GM23338 (cell line): ENCODE data around the gene FCER1G. TPM values are rescaled to one million over a fixed set of nuclear protein-coding genes. Genes with fewer than 3 reads are reported as not detected.

ENCODE experiments used
- ATAC-seq: fragments of 200-7000 bp; cut with Tn5 transposase; 3 replicates; pipeline ENCODE4 v1.9.1; 2020
- DNase-seq: peaks from one replicate; pipeline ENCODE4 v3.0.0-alpha.2; 2015; ENCODE audit warnings: low spot score
- H2AFZ ChIP-seq: fragments of 200-600 bp; sonication (generic); 2 replicates; pipeline ENCODE4 v1.8.0; 2016; ENCODE audit warnings: antibody characterized with exemption, mild to moderate bottlenecking, moderate library complexity
- H3F3A ChIP-seq: fragments of 200-600 bp; sonication (generic); replicated peaks from 2 replicates; pipeline ENCODE4 v1.8.0; 2017; ENCODE audit warnings: antibody characterized with exemption, mixed run types, low read depth
- H3K27ac ChIP-seq: fragments of 200-600 bp; sonication (generic); 2 replicates; pipeline ENCODE4 v1.6.1; 2016; ENCODE audit warnings: low read depth
- H3K27me3 ChIP-seq: fragments of 200-600 bp; sonication (generic); 2 replicates; pipeline ENCODE4 v1.8.0; 2016; ENCODE audit warnings: mild to moderate bottlenecking, mixed run types, moderate library complexity; ENCODE audit not compliant: insufficient read depth
- H3K36me3 ChIP-seq: fragments of 200-600 bp; sonication (generic); 2 replicates; pipeline ENCODE4 v1.8.0; 2016; ENCODE audit warnings: mild to moderate bottlenecking; ENCODE audit not compliant: insufficient read depth
- H3K4me1 ChIP-seq: fragments of 200-600 bp; sonication (generic); 2 replicates; pipeline ENCODE4 v1.8.0; 2016; ENCODE audit warnings: mild to moderate bottlenecking, moderate library complexity; ENCODE audit not compliant: insufficient read depth
- H3K4me2 ChIP-seq: fragments of 200-600 bp; sonication (generic); 2 replicates; pipeline ENCODE4 v1.7.1; 2017; ENCODE audit warnings: mixed run types
- H3K4me3 ChIP-seq: fragments of 200-600 bp; sonication (generic); 2 replicates; pipeline ENCODE4 v1.6.1; 2016; ENCODE audit warnings: mixed run types
- H3K79me2 ChIP-seq: fragments of 200-600 bp; sonication (generic); replicated peaks from 2 replicates; pipeline ENCODE4 v1.8.0; 2017; ENCODE audit warnings: mild to moderate bottlenecking; ENCODE audit not compliant: insufficient read depth
- H3K9me2 ChIP-seq: fragments of 200-600 bp; sonication (generic); 2 replicates; pipeline ENCODE4 v1.8.0; 2017; ENCODE audit not compliant: insufficient read depth
- H4K20me1 ChIP-seq: fragments of 200-600 bp; sonication (generic); replicated peaks from 2 replicates; pipeline ENCODE4 v1.8.0; 2017; ENCODE audit warnings: mild to moderate bottlenecking; ENCODE audit not compliant: insufficient read depth
- H3K27ac Mint-ChIP-seq: 2 replicates; pipeline ENCODE4 v1.8.0; 2020; ENCODE audit warnings: inconsistent platforms, mild to moderate bottlenecking, moderate library complexity, mixed read lengths
- H3K27me3 Mint-ChIP-seq: 3 replicates; pipeline ENCODE4 v1.8.0; 2022; ENCODE audit warnings: low read depth, mild to moderate bottlenecking, moderate library complexity, mixed read lengths, inconsistent platforms; ENCODE audit not compliant: insufficient read depth, poor library complexity
- H3K36me3 Mint-ChIP-seq: 3 replicates; pipeline ENCODE4 v1.8.0; 2021; ENCODE audit warnings: low read depth, mild to moderate bottlenecking, inconsistent platforms, moderate library complexity, mixed read lengths
- H3K4me1 Mint-ChIP-seq: 3 replicates; pipeline ENCODE4 v1.8.0; 2020; ENCODE audit warnings: mild to moderate bottlenecking, inconsistent platforms, mixed read lengths
- H3K4me3 Mint-ChIP-seq: 3 replicates; pipeline ENCODE4 v1.8.0; 2021; ENCODE audit warnings: moderate library complexity, mild to moderate bottlenecking, inconsistent platforms, mixed read lengths
- H3K9me3 Mint-ChIP-seq: 3 replicates; pipeline ENCODE4 v1.8.0; 2020; ENCODE audit warnings: moderate library complexity, mild to moderate bottlenecking, inconsistent platforms, mixed read lengths
- EZH2phosphoT487 ChIP-seq: fragments of 200-600 bp; sonication (generic); IDR thresholded peaks from one replicate; pipeline ENCODE4 v1.8.1; 2018; ENCODE audit warnings: antibody characterized with exemption; ENCODE audit not compliant: unreplicated experiment
- NANOG ChIP-seq: IDR thresholded peaks from 2 replicates; pipeline ENCODE4 v1.6.1; 2016; ENCODE audit warnings: antibody characterized with exemption, borderline replicate concordance
- POLR2AphosphoS5 ChIP-seq: IDR thresholded peaks from 2 replicates; pipeline ENCODE4 v1.6.1; 2016; ENCODE audit warnings: antibody characterized with exemption, low read depth
- STAT1 ChIP-seq: IDR thresholded peaks from one replicate; pipeline ENCODE4 v1.6.1; 2016; ENCODE audit warnings: antibody characterized with exemption; ENCODE audit not compliant: unreplicated experiment
- ZNF114 ChIP-seq: fragments of 250-450 bp; sonication (Bioruptor Pico); IDR thresholded peaks from 2 replicates; pipeline ENCODE4 v1.5.0; 2020; ENCODE audit warnings: mild to moderate bottlenecking, moderate library complexity
- ZNF331 ChIP-seq: fragments of 250-450 bp; sonication (Bioruptor Pico); IDR thresholded peaks from 2 replicates; pipeline ENCODE4 v1.5.0; 2020; ENCODE audit warnings: low read depth, mild to moderate bottlenecking, moderate library complexity
- ZNF462 ChIP-seq: fragments of 250-450 bp; sonication (Bioruptor Pico); IDR thresholded peaks from 2 replicates; pipeline ENCODE4 v1.5.0; 2020; ENCODE audit warnings: mild to moderate bottlenecking, moderate library complexity
- polyA plus RNA-seq: library from polyadenylated mRNA; unstranded; fragments of >200 nt; fragmentation: Nextera tagmentation; extraction: Ambion mirVana; gene quantifications from 2 replicates; pipeline ENCODE4 v1.2.1, GENCODE V29; 2016
- total RNA-seq: library from RNA; depleted of rRNA; stranded (reverse); fragments of >200 nt; shearing (Covaris generic); gene quantifications from 2 replicates; pipeline ENCODE4 v1.2.3, GENCODE V29; 2014
- TF ChIP-seq, protein P1 (sequence below): IDR thresholded peaks from one replicate; pipeline ENCODE4 v1.6.1; 2018; ENCODE audit warnings: antibody characterized with exemption; ENCODE audit not compliant: unreplicated experiment
- TF ChIP-seq, protein P2 (sequence below): IDR thresholded peaks from 2 replicates; pipeline ENCODE4 v1.6.1; 2016; ENCODE audit warnings: antibody characterized with exemption
- TF ChIP-seq, protein P3 (sequence below), 2 experiments: fragments of 200-600 bp in 1 of 2; sonication (generic) in 1 of 2; conservative IDR thresholded peaks; 2 replicates each; pipeline versions ENCODE4 v1.5.1 to v1.6.1; 2016 to 2017; ENCODE audit warnings: antibody characterized with exemption in 2 of 2, low read depth in 2 of 2, mild to moderate bottlenecking in 2 of 2, moderate library complexity in 1 of 2

Gene FCER1G
- total and polyA plus RNA-seq, 2 experiments from 2014 or later, result 1.1 TPM; not detected in 1

- no peak for DNase-seq
- no peak overlapping the region for H2AFZ ChIP-seq
- no peak for ATAC-seq
- Mint-ChIP-seq H3K4me1 (no peaks in the 10 kb centered on the region), H3K9me3 (no peaks in the 10 kb centered on the region), H3K36me3 (no peaks in the 10 kb centered on the region), H3K27me3 (peaks cover 4% of the 10 kb centered on the region), H3K4me3 (no peak overlapping the region), H3K27ac (no peak overlapping the region)
- no peaks in the 10 kb centered on the region for H3K36me3 ChIP-seq
- H3K27ac ChIP-seq, result no peak overlapping the region
- no peaks in the 10 kb centered on the region for H4K20me1 ChIP-seq
- peaks cover 3% of the 10 kb centered on the region; the same call in 1 of the 2 replicates for H3K9me2 ChIP-seq
- no peak for TF ChIP-seq ZNF331 (CRISPR knock-in tag)
- H3K79me2 ChIP-seq, result no peaks in the 10 kb centered on the region
- H3K4me3 ChIP-seq, result no peak overlapping the region
- no peak overlapping the region for H3K4me2 ChIP-seq
- no peaks in the 10 kb centered on the region for H3K27me3 ChIP-seq
- no peaks in the 10 kb centered on the region for H3K4me1 ChIP-seq
- no peaks in the 10 kb centered on the region for H3F3A ChIP-seq
These were observed 26.6 kb downstream of the FCER1G start for GRCh38 chr1:161241682-161242081.

DNA sequence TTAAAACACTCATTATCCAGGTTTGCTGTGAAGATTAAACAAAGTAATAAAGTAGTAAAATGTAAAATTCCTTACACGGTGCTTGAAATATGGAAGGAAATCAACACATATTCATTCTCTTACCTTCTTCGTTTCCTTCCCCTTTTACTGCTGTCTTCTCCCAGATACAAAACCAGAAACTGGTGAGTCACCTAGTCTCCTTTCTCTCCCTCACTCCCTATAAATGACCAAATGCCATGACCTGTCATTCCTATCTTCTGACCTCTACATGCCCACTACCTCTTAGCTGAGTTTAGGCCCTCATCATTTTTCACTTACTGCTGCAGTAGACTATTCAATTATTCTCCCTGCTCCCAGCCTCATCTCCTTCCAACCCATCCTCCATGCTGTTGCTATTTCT, 27.2 kb downstream of the FCER1G start:
- Histone ChIP-seq H3K4me2 (no peak overlapping the region), H3K27me3 (no peaks in the 10 kb centered on the region), H4K20me1 (no peaks in the 10 kb centered on the region), H3K4me1 (no peaks in the 10 kb centered on the region), H3K9me2 (peaks cover 3% of the 10 kb centered on the region; the same call in 1 of the 2 replicates), H3F3A (no peaks in the 10 kb centered on the region), H2AFZ (no peak overlapping the region), H3K4me3 (no peak overlapping the region), H3K27ac (no peak overlapping the region), H3K79me2 (no peaks in the 10 kb centered on the region), H3K36me3 (no peaks in the 10 kb centered on the region)
- ATAC-seq (no peak), DNase-seq (no peak)
- peaks cover 4% of the 10 kb centered on the region for H3K27me3 Mint-ChIP-seq
- no peaks in the 10 kb centered on the region for H3K36me3 Mint-ChIP-seq
- no peaks in the 10 kb centered on the region for H3K4me1 Mint-ChIP-seq
- H3K4me3 Mint-ChIP-seq, result no peak overlapping the region
- H3K9me3 Mint-ChIP-seq, result no peaks in the 10 kb centered on the region
- no peak overlapping the region for H3K27ac Mint-ChIP-seq
- TF ChIP-seq, protein P1, sequence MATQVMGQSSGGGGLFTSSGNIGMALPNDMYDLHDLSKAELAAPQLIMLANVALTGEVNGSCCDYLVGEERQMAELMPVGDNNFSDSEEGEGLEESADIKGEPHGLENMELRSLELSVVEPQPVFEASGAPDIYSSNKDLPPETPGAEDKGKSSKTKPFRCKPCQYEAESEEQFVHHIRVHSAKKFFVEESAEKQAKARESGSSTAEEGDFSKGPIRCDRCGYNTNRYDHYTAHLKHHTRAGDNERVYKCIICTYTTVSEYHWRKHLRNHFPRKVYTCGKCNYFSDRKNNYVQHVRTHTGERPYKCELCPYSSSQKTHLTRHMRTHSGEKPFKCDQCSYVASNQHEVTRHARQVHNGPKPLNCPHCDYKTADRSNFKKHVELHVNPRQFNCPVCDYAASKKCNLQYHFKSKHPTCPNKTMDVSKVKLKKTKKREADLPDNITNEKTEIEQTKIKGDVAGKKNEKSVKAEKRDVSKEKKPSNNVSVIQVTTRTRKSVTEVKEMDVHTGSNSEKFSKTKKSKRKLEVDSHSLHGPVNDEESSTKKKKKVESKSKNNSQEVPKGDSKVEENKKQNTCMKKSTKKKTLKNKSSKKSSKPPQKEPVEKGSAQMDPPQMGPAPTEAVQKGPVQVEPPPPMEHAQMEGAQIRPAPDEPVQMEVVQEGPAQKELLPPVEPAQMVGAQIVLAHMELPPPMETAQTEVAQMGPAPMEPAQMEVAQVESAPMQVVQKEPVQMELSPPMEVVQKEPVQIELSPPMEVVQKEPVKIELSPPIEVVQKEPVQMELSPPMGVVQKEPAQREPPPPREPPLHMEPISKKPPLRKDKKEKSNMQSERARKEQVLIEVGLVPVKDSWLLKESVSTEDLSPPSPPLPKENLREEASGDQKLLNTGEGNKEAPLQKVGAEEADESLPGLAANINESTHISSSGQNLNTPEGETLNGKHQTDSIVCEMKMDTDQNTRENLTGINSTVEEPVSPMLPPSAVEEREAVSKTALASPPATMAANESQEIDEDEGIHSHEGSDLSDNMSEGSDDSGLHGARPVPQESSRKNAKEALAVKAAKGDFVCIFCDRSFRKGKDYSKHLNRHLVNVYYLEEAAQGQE, result no peak
- TF ChIP-seq ZNF114 (CRISPR knock-in tag) (no peak), NANOG (no peak), EZH2phosphoT487 (no peak), ZNF462 (CRISPR knock-in tag) (no peak), STAT1 (no peak), POLR2AphosphoS5 (no peak)
- TF ChIP-seq, protein P2, sequence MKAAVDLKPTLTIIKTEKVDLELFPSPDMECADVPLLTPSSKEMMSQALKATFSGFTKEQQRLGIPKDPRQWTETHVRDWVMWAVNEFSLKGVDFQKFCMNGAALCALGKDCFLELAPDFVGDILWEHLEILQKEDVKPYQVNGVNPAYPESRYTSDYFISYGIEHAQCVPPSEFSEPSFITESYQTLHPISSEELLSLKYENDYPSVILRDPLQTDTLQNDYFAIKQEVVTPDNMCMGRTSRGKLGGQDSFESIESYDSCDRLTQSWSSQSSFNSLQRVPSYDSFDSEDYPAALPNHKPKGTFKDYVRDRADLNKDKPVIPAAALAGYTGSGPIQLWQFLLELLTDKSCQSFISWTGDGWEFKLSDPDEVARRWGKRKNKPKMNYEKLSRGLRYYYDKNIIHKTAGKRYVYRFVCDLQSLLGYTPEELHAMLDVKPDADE, result no peak
- TF ChIP-seq, protein P3, sequence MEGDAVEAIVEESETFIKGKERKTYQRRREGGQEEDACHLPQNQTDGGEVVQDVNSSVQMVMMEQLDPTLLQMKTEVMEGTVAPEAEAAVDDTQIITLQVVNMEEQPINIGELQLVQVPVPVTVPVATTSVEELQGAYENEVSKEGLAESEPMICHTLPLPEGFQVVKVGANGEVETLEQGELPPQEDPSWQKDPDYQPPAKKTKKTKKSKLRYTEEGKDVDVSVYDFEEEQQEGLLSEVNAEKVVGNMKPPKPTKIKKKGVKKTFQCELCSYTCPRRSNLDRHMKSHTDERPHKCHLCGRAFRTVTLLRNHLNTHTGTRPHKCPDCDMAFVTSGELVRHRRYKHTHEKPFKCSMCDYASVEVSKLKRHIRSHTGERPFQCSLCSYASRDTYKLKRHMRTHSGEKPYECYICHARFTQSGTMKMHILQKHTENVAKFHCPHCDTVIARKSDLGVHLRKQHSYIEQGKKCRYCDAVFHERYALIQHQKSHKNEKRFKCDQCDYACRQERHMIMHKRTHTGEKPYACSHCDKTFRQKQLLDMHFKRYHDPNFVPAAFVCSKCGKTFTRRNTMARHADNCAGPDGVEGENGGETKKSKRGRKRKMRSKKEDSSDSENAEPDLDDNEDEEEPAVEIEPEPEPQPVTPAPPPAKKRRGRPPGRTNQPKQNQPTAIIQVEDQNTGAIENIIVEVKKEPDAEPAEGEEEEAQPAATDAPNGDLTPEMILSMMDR (conservative IDR thresholded peaks at IDR 0.05; ENCODE audit: low read depth in 2 of 2), result no peak
